Erythroblast (primary cell): ENCODE results near the gene CDK6.

ENCODE experiments used
- GATA1 ChIP-seq: IDR thresholded peaks from 2 replicates; pipeline ENCODE4 v1.6.1; 2011; ENCODE audit warnings: low read depth, mild to moderate bottlenecking, control low read depth, low read length, moderate library complexity
- POLR2A ChIP-seq: IDR thresholded peaks from 2 replicates; pipeline ENCODE4 v1.6.1; 2011; ENCODE audit warnings: mild to moderate bottlenecking, low read length

GRCh38 chr7:92622030-92622429 lies 214.3 kb downstream of the CDK6 start:
- TF ChIP-seq POLR2A, result no peak
- TF ChIP-seq GATA1, result no peak
